ENCODE measurements around the gene HOXC11.

GRCh38 chr12:53994264-53995001 is 21.5 kb downstream of the HOXC11 start:
- TF ChIP-seq CTCF (IDR thresholded peaks at IDR 0.05): no peak
- no peak for TF ChIP-seq EP300 (IDR thresholded peaks at IDR 0.05; ENCODE audit: low read depth)
- no peak for TF ChIP-seq POLR2A (IDR thresholded peaks at IDR 0.05)

Data from transverse colon (tissue), 3 donors.